ENCODE measurements around the gene HERPUD1.

Gene HERPUD1

GRCh38 chr16:56931892-56932720, at the start of gene HERPUD1 (continued):
- TF ChIP-seq, protein P1, sequence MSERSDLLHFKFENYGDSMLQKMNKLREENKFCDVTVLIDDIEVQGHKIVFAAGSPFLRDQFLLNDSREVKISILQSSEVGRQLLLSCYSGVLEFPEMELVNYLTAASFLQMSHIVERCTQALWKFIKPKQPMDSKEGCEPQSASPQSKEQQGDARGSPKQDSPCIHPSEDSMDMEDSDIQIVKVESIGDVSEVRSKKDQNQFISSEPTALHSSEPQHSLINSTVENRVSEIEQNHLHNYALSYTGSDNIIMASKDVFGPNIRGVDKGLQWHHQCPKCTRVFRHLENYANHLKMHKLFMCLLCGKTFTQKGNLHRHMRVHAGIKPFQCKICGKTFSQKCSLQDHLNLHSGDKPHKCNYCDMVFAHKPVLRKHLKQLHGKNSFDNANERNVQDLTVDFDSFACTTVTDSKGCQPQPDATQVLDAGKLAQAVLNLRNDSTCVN (tag by site-specific recombination; optimal IDR thresholded peaks at IDR 0.05): peak; percentile 94
- TF ChIP-seq ZNF629 (tag by site-specific recombination; IDR thresholded peaks at IDR 0.05) (peak; percentile 81), ZNF175 (tag by site-specific recombination; IDR thresholded peaks at IDR 0.05) (no peak), ZBTB10 (tag by site-specific recombination; IDR thresholded peaks at IDR 0.05) (peak; percentile 98), ZNF558 (tag by site-specific recombination; IDR thresholded peaks at IDR 0.05) (no peak), OSR2 (tag by site-specific recombination; IDR thresholded peaks at IDR 0.05) (no peak), ZBTB20 (tag by site-specific recombination; IDR thresholded peaks at IDR 0.05) (peak; percentile 97), ZNF571 (tag by site-specific recombination; IDR thresholded peaks at IDR 0.05) (no peak), ZNF776 (tag by site-specific recombination; IDR thresholded peaks at IDR 0.05; ENCODE audit: borderline replicate concordance) (no peak), ZNF514 (tag by site-specific recombination; IDR thresholded peaks at IDR 0.05) (no peak), ZNF248 (tag by site-specific recombination; IDR thresholded peaks at IDR 0.05) (no peak), AEBP2 (tag by site-specific recombination; IDR thresholded peaks at IDR 0.05; ENCODE audit: borderline replicate concordance) (no peak), HOXD13 (CRISPR knock-in tag; IDR thresholded peaks at IDR 0.05; ENCODE audit: borderline replicate concordance) (peak; percentile 98), ZNF335 (tag by site-specific recombination; conservative IDR thresholded peaks at IDR 0.05) (peak; percentile 11; the same call in 1 of the 2 replicates), ZNF302 (tag by site-specific recombination; IDR thresholded peaks at IDR 0.05; ENCODE audit: low read depth) (no peak)
- TF ChIP-seq, protein P2, sequence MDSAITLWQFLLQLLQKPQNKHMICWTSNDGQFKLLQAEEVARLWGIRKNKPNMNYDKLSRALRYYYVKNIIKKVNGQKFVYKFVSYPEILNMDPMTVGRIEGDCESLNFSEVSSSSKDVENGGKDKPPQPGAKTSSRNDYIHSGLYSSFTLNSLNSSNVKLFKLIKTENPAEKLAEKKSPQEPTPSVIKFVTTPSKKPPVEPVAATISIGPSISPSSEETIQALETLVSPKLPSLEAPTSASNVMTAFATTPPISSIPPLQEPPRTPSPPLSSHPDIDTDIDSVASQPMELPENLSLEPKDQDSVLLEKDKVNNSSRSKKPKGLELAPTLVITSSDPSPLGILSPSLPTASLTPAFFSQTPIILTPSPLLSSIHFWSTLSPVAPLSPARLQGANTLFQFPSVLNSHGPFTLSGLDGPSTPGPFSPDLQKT (IDR thresholded peaks at IDR 0.05; ENCODE audit: borderline replicate concordance, low read depth, low read length): no peak
- TF ChIP-seq, protein P3, sequence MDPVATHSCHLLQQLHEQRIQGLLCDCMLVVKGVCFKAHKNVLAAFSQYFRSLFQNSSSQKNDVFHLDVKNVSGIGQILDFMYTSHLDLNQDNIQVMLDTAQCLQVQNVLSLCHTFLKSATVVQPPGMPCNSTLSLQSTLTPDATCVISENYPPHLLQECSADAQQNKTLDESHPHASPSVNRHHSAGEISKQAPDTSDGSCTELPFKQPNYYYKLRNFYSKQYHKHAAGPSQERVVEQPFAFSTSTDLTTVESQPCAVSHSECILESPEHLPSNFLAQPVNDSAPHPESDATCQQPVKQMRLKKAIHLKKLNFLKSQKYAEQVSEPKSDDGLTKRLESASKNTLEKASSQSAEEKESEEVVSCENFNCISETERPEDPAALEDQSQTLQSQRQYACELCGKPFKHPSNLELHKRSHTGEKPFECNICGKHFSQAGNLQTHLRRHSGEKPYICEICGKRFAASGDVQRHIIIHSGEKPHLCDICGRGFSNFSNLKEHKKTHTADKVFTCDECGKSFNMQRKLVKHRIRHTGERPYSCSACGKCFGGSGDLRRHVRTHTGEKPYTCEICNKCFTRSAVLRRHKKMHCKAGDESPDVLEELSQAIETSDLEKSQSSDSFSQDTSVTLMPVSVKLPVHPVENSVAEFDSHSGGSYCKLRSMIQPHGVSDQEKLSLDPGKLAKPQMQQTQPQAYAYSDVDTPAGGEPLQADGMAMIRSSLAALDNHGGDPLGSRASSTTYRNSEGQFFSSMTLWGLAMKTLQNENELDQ (tag by site-specific recombination; IDR thresholded peaks at IDR 0.05; ENCODE audit: low read depth): no peak
- TF ChIP-seq, protein P4, sequence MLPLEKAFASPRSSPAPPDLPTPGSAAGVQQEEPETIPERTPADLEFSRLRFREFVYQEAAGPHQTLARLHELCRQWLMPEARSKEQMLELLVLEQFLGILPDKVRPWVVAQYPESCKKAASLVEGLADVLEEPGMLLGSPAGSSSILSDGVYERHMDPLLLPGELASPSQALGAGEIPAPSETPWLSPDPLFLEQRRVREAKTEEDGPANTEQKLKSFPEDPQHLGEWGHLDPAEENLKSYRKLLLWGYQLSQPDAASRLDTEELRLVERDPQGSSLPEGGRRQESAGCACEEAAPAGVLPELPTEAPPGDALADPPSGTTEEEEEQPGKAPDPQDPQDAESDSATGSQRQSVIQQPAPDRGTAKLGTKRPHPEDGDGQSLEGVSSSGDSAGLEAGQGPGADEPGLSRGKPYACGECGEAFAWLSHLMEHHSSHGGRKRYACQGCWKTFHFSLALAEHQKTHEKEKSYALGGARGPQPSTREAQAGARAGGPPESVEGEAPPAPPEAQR (tag by site-specific recombination; IDR thresholded peaks at IDR 0.05): no peak
- TF ChIP-seq, protein P5, sequence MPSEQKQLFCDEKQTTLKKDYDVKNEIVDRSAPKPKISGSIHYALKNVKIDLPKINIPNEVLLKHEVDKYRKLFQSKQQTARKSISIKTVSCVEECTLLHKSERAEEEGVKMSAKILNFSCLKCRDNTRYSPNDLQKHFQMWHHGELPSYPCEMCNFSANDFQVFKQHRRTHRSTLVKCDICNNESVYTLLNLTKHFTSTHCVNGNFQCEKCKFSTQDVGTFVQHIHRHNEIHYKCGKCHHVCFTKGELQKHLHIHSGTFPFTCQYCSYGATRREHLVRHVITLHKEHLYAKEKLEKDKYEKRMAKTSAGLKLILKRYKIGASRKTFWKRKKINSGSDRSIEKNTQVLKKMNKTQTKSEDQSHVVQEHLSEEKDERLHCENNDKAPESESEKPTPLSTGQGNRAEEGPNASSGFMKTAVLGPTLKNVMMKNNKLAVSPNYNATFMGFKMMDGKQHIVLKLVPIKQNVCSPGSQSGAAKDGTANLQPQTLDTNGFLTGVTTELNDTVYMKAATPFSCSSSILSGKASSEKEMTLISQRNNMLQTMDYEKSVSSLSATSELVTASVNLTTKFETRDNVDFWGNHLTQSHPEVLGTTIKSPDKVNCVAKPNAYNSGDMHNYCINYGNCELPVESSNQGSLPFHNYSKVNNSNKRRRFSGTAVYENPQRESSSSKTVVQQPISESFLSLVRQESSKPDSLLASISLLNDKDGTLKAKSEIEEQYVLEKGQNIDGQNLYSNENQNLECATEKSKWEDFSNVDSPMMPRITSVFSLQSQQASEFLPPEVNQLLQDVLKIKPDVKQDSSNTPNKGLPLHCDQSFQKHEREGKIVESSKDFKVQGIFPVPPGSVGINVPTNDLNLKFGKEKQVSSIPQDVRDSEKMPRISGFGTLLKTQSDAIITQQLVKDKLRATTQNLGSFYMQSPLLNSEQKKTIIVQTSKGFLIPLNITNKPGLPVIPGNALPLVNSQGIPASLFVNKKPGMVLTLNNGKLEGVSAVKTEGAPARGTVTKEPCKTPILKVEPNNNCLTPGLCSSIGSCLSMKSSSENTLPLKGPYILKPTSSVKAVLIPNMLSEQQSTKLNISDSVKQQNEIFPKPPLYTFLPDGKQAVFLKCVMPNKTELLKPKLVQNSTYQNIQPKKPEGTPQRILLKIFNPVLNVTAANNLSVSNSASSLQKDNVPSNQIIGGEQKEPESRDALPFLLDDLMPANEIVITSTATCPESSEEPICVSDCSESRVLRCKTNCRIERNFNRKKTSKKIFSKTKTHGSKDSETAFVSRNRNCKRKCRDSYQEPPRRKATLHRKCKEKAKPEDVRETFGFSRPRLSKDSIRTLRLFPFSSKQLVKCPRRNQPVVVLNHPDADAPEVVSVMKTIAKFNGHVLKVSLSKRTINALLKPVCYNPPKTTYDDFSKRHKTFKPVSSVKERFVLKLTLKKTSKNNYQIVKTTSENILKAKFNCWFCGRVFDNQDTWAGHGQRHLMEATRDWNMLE (tag by site-specific recombination; conservative IDR thresholded peaks at IDR 0.05; ENCODE audit: low read depth): no peak

Data from HEK293 (cell line).